Endothelial cell (in vitro differentiated cells): ENCODE results near the gene APCDD1. TPM values are rescaled to one million over a fixed set of nuclear protein-coding genes. Genes with fewer than 3 reads are reported as not detected.
A peak's percentile ranks its signal among the peaks of the same experiment; 100 is the strongest.

Experiments used
- DNase-seq: peaks from one replicate; pipeline ENCODE4 v3.0.0; 2021; ENCODE audit warnings: low spot score
- H3K27ac Mint-ChIP-seq: one replicate; pipeline ENCODE4 v1.8.0; 2021; ENCODE audit warnings: mixed read lengths, inconsistent platforms; ENCODE audit not compliant: unreplicated experiment
- H3K27me3 Mint-ChIP-seq: one replicate; pipeline ENCODE4 v1.8.0; 2021; ENCODE audit warnings: mild to moderate bottlenecking, moderate library complexity, mixed read lengths, inconsistent platforms; ENCODE audit not compliant: unreplicated experiment
- H3K36me3 Mint-ChIP-seq: one replicate; pipeline ENCODE4 v1.8.0; 2021; ENCODE audit warnings: mild to moderate bottlenecking, low read depth, mixed read lengths, inconsistent platforms; ENCODE audit not compliant: unreplicated experiment
- H3K4me1 Mint-ChIP-seq: one replicate; pipeline ENCODE4 v1.8.0; 2021; ENCODE audit warnings: mild to moderate bottlenecking, mixed read lengths, inconsistent platforms; ENCODE audit not compliant: unreplicated experiment
- H3K4me3 Mint-ChIP-seq: one replicate; pipeline ENCODE4 v1.8.0; 2021; ENCODE audit warnings: mild to moderate bottlenecking, mixed read lengths, inconsistent platforms; ENCODE audit not compliant: unreplicated experiment
- H3K9me3 Mint-ChIP-seq: one replicate; pipeline ENCODE4 v1.8.0; 2021; ENCODE audit warnings: mixed read lengths, inconsistent platforms; ENCODE audit not compliant: unreplicated experiment
- total RNA-seq: library from RNA; stranded (reverse); fragmentation: NEBNext Ultra II Directional; extraction: Animal tissue kit (Norgen Biotek cat#: 25700); gene quantifications from one replicate; pipeline ENCODE4 v1.2.1, GENCODE V29; 2021; ENCODE audit not compliant: unreplicated experiment
- TF ChIP-seq, protein P1 (sequence below): fragments of 200-600 bp; sonication (generic); IDR thresholded peaks from one replicate; pipeline ENCODE4 v1.5.0; 2021; ENCODE audit warnings: antibody characterized with exemption; ENCODE audit not compliant: unreplicated experiment

Gene APCDD1
- total RNA-seq, 1 donor from 2014 or later = 3.1 TPM

DNA sequence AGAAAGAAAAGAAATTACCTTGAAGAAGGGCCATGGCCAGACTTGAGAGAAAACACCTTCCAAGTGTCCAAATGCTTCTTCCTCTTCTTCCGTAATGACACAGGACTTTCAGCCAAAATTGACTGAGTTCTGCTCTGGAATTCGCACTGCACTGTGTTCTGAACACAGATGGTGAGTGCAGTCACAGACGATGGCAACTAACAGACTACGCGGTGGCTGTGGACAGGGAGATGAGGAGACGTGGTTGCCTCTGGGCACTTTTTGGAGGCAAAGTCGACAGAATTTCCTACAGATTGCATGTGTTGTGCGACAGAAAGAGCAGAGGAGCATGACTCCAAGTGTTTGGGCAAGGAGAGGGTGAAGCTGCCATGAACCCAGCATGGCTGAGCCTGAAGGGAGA, 67.1 kb downstream of the APCDD1 start:
- H3K9me3 Mint-ChIP-seq = no peaks in the 10 kb centered on the region
- H3K27me3 Mint-ChIP-seq = peaks cover 2% of the 10 kb centered on the region
- TF ChIP-seq, protein P1, sequence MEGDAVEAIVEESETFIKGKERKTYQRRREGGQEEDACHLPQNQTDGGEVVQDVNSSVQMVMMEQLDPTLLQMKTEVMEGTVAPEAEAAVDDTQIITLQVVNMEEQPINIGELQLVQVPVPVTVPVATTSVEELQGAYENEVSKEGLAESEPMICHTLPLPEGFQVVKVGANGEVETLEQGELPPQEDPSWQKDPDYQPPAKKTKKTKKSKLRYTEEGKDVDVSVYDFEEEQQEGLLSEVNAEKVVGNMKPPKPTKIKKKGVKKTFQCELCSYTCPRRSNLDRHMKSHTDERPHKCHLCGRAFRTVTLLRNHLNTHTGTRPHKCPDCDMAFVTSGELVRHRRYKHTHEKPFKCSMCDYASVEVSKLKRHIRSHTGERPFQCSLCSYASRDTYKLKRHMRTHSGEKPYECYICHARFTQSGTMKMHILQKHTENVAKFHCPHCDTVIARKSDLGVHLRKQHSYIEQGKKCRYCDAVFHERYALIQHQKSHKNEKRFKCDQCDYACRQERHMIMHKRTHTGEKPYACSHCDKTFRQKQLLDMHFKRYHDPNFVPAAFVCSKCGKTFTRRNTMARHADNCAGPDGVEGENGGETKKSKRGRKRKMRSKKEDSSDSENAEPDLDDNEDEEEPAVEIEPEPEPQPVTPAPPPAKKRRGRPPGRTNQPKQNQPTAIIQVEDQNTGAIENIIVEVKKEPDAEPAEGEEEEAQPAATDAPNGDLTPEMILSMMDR = no peak
- no peak overlapping the region for H3K4me3 Mint-ChIP-seq
- H3K4me1 Mint-ChIP-seq = peaks cover 15% of the 10 kb centered on the region
- no peak overlapping the region for H3K27ac Mint-ChIP-seq
- DNase-seq = no peak
- H3K36me3 Mint-ChIP-seq = peaks cover 5% of the 10 kb centered on the region

DNA sequence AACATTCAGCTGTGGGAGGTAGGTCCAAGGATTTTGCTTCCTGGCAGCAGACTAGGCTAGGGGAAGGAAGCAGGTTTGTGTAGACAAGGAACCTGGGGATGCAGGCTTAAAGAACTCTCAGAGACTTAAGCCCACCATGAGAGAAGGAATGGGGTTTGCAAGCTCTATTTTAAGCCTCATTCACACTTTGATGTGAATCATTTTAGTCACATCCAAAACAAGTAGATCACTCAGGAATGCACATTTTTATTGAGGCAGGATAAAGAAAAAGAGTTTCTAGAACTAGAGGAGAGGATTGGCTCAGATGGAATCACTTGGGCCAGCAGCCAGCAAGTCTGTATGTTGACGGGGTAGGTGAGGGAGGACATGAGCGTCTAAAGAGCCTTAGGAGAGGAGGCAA, 68.1 kb downstream of the APCDD1 start:
- Mint-ChIP-seq H3K4me1 (peaks cover 22% of the 10 kb centered on the region), H3K27me3 (peaks cover 2% of the 10 kb centered on the region), H3K36me3 (peaks cover 5% of the 10 kb centered on the region), H3K9me3 (no peaks in the 10 kb centered on the region), H3K4me3 (no peak overlapping the region), H3K27ac (no peak overlapping the region)
- DNase-seq = no peak
- TF ChIP-seq, protein P1 = no peak

DNA sequence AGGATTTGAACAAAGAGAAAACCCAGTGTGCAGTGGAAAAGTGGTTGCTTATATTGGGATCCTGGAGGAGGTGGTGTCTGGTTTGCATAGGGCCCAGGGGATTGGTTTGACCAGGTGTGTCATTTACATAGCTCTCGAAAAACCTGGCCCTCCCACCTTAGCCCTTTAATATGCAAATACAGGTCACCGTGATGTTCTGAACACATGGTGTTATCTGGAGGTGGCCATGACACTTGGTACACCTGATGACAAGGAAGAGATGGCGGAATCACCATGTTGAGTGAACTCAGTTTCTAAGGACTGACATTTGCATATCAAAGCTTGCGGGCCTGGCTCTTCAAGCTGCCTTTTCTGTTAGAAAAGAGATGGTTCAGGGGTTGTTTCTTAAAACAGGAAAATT, 69.1 kb downstream of the APCDD1 start:
- Mint-ChIP-seq H3K4me1 (peaks cover 26% of the 10 kb centered on the region), H3K27ac (no peak overlapping the region), H3K27me3 (peaks cover 2% of the 10 kb centered on the region), H3K9me3 (no peaks in the 10 kb centered on the region), H3K4me3 (no peak overlapping the region), H3K36me3 (peaks cover 5% of the 10 kb centered on the region)
- DNase-seq = no peak
- TF ChIP-seq, protein P1 = no peak

DNA sequence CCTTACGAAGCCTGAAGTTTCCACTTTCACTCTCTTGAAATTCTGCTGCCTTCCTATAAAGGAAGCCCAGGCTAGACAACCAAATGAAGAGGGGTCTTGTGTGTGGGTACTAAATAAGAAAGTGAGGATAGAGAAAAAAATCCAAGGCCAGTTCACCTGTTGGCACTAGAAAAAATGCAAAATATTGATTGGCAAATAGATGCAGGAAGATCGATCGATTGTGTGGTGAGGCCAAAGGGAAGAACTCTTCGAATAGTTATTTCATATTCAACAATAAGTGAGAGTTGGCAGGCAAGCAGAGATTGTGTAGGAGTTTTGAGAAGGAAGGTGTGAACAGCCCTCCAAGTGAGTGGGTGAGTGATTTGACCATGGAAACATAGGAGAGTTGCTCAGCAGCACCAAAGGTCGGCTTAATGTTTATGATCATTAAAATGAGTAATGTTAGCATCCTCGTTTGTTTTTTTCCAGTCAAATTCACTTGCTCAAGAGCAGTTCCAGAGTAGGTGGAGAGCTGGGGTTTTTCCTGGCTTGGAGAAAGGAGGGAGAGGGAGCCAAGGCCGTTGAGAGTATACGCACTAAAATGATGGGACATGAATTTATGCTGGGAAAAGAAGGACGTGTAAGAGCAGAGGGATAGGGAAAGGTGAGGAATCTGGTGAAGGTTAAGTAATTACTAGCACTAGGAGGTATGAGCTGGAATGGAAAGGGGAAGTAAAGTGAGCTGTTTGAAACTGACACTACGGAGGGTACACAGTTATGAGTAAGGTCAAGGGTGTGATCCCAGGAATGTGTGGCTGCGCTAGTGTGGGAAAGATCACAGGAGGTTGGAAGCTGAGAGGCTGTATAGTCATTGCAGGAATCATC, 70.3 kb downstream of the APCDD1 start:
- Mint-ChIP-seq H3K4me1 (peaks cover 24% of the 10 kb centered on the region), H3K27ac (no peak overlapping the region), H3K9me3 (no peaks in the 10 kb centered on the region), H3K4me3 (peak overlapping the region; percentile 96), H3K27me3 (peaks cover 2% of the 10 kb centered on the region), H3K36me3 (peaks cover 5% of the 10 kb centered on the region)
- TF ChIP-seq, protein P1 = no peak
- no peak for DNase-seq

DNA sequence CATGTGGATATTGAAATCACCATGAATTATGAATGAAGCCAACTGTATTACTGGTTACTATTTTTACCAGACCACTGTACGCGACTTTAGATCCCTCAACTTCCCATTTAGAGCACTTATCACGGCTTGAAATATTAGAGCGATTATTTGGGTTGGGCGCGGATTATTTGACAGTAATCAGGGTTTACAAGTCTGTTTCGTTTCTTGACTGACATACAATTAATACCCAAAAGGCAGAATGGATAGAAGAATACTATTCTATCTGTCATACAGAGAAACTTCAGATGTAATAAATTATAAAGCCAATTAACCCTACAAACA, 70.9 kb downstream of the APCDD1 start:
- no peak overlapping the region for H3K27ac Mint-ChIP-seq
- peaks cover 2% of the 10 kb centered on the region for H3K27me3 Mint-ChIP-seq
- H3K36me3 Mint-ChIP-seq = peaks cover 5% of the 10 kb centered on the region
- no peak for DNase-seq
- H3K4me1 Mint-ChIP-seq = peaks cover 30% of the 10 kb centered on the region
- TF ChIP-seq, protein P1 = no peak
- no peaks in the 10 kb centered on the region for H3K9me3 Mint-ChIP-seq
- H3K4me3 Mint-ChIP-seq = peak overlapping the region; percentile 96
